ENCODE results near the gene LINGO1. TPM values are rescaled to one million over a fixed set of nuclear protein-coding genes. Genes with fewer than 3 reads are reported as not detected.

The LINGO1 gene
- total RNA-seq, 6 experiments from 2014 or later: 0.09 to 0.11 TPM; not detected in 4

DNA sequence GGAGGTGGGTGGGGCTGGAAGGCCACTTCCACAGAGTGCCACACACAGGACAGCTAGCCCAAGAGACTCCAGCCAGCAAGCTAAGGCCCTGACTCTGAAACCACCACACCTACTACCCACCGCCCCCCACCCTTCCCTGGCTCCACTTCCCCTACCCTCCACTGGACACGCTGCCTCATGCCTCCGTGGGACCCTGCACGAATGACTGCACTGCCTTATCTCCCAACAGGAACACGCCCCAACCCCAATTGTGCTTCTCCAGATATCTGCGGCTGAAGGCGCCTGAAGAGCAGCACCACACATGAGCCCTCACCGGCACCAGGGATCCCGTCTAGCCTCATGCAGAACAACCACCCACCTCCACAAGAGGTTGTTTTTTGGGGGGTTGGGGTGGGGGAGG lies 2.7 kb downstream of the LINGO1 start:
- Mint-ChIP-seq H3K27ac (no peak overlapping the region), H3K36me3 (ENCODE audit: low read depth) (no peaks in the 10 kb centered on the region), H3K4me3 (no peak overlapping the region), H3K9me3 (no peaks in the 10 kb centered on the region), H3K27me3 (ENCODE audit: insufficient read depth) (peaks cover 30% of the 10 kb centered on the region), H3K4me1 (ENCODE audit: low read depth) (no peaks in the 10 kb centered on the region)
- DNase-seq: no peak
- no peak for TF ChIP-seq CTCF (IDR thresholded peaks at IDR 0.05)

GRCh38 chr15:77629070-77630030 lies 3.4 kb downstream of the LINGO1 start:
- Mint-ChIP-seq H3K36me3 (ENCODE audit: low read depth) (no peaks in the 10 kb centered on the region), H3K4me1 (ENCODE audit: low read depth) (no peaks in the 10 kb centered on the region), H3K4me3 (no peak overlapping the region), H3K27ac (no peak overlapping the region), H3K27me3 (ENCODE audit: insufficient read depth) (peaks cover 30% of the 10 kb centered on the region), H3K9me3 (no peaks in the 10 kb centered on the region)
- no peak for DNase-seq
- no peak for TF ChIP-seq CTCF (IDR thresholded peaks at IDR 0.05)

GRCh38 chr15:77628010-77628409 lies 4.7 kb downstream of the LINGO1 start:
- Mint-ChIP-seq H3K27me3 (ENCODE audit: insufficient read depth) (peaks cover 31% of the 10 kb centered on the region), H3K9me3 (no peaks in the 10 kb centered on the region), H3K4me1 (ENCODE audit: low read depth) (no peaks in the 10 kb centered on the region), H3K36me3 (ENCODE audit: low read depth) (no peaks in the 10 kb centered on the region), H3K27ac (no peak overlapping the region), H3K4me3 (no peak overlapping the region)
- no peak for DNase-seq
- TF ChIP-seq CTCF (IDR thresholded peaks at IDR 0.05): no peak

GRCh38 chr15:77627581-77627980 lies 5.1 kb downstream of the LINGO1 start:
- Mint-ChIP-seq H3K9me3 (no peaks in the 10 kb centered on the region), H3K4me3 (no peak overlapping the region), H3K36me3 (ENCODE audit: low read depth) (no peaks in the 10 kb centered on the region), H3K27me3 (ENCODE audit: insufficient read depth) (peaks cover 36% of the 10 kb centered on the region), H3K4me1 (ENCODE audit: low read depth) (no peaks in the 10 kb centered on the region), H3K27ac (no peak overlapping the region)
- no peak for TF ChIP-seq CTCF (IDR thresholded peaks at IDR 0.05)
- no peak for DNase-seq

GRCh38 chr15:77627067-77627466 lies 5.6 kb downstream of the LINGO1 start:
- DNase-seq: no peak
- H3K4me1 Mint-ChIP-seq (ENCODE audit: low read depth): no peaks in the 10 kb centered on the region
- H3K4me3 Mint-ChIP-seq: no peak overlapping the region
- H3K36me3 Mint-ChIP-seq (ENCODE audit: low read depth): no peaks in the 10 kb centered on the region
- H3K9me3 Mint-ChIP-seq: no peaks in the 10 kb centered on the region
- peaks cover 36% of the 10 kb centered on the region for H3K27me3 Mint-ChIP-seq (ENCODE audit: insufficient read depth)
- TF ChIP-seq CTCF (IDR thresholded peaks at IDR 0.05): no peak
- H3K27ac Mint-ChIP-seq: no peak overlapping the region
